Fibroblast of pulmonary artery (primary cell): ENCODE measurements around the gene RNF152.
"Not testable (repeated sequence)": the region's sequence is repeated elsewhere in the genome, so short reads cannot be mapped to it uniquely, and the experiment has no call there.

Source experiments
- DNase-seq: peaks from one replicate; pipeline ENCODE4 v3.0.0-alpha.2; 2010; ENCODE audit warnings: low read depth
- H3K4me3 ChIP-seq: replicated peaks from 2 replicates; pipeline ENCODE4 v1.5.1; 2011; ENCODE audit warnings: low read depth, mild to moderate bottlenecking, control low read depth, low read length, moderate library complexity
- TF ChIP-seq, protein P1 (sequence below): IDR thresholded peaks from 2 replicates; pipeline ENCODE4 v1.5.1; 2011; ENCODE audit warnings: mild to moderate bottlenecking, control low read depth, low read length, inconsistent platforms; ENCODE audit errors: missing control alignments

Gene RNF152

GRCh38 chr18:61784834-61785233, 108.0 kb downstream of the RNF152 start:
- TF ChIP-seq, protein P1, sequence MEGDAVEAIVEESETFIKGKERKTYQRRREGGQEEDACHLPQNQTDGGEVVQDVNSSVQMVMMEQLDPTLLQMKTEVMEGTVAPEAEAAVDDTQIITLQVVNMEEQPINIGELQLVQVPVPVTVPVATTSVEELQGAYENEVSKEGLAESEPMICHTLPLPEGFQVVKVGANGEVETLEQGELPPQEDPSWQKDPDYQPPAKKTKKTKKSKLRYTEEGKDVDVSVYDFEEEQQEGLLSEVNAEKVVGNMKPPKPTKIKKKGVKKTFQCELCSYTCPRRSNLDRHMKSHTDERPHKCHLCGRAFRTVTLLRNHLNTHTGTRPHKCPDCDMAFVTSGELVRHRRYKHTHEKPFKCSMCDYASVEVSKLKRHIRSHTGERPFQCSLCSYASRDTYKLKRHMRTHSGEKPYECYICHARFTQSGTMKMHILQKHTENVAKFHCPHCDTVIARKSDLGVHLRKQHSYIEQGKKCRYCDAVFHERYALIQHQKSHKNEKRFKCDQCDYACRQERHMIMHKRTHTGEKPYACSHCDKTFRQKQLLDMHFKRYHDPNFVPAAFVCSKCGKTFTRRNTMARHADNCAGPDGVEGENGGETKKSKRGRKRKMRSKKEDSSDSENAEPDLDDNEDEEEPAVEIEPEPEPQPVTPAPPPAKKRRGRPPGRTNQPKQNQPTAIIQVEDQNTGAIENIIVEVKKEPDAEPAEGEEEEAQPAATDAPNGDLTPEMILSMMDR, result no peak
- no peak overlapping the region for H3K4me3 ChIP-seq
- no peak for DNase-seq

- H3K4me3 ChIP-seq, result no peak overlapping the region
- no peak for DNase-seq
- TF ChIP-seq, protein P1, result no peak
These were observed 110.3 kb downstream of the RNF152 start for GRCh38 chr18:61782545-61782944.

DNA sequence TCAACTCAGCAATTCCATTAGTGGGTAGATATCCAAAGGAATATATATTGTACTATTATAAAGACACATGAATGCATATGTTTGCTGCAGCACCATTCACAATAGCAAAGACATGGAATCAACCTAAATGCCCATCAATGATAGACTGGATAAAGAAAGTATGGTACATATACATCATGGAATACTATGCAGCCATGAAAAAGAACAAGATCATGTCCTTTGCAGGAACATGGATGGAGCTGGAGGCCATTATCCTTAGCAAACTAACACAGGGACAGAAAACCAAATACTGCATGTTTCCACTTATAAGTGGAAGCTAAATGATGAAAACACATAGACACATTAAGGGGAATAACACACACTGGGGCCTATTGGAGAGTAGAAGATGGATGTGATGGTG, 116.6 kb downstream of the RNF152 start:
- H3K4me3 ChIP-seq, DNase-seq: not testable (repeated sequence)

- H3K4me3 ChIP-seq, result no peak overlapping the region
- DNase-seq, result no peak
- TF ChIP-seq, protein P1, result no peak
These were observed 118.0 kb downstream of the RNF152 start for GRCh38 chr18:61774846-61775245.

GRCh38 chr18:61772293-61772848, 120.4 kb downstream of the RNF152 start:
- H3K4me3 ChIP-seq, result no peak overlapping the region
- DNase-seq, result no peak
- TF ChIP-seq, protein P1, result no peak

DNA sequence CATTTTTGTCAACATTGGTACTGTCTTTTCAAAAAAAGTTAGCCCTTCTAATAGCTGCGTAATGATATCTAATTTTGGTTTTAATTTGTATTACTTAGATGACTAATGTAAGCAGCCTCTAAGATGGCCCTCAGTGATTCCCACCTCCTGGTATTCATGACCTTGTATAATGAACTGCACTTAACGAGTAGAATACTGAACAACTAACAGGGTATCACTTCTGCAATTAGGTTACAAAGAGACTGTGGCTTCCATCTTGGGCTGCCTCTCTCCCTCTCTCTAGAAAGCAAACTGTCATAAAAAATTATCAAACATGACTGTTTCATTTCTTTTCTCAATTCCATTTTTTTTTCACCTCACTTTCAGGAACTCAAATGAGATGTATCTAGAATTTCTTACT, 120.9 kb downstream of the RNF152 start:
- no peak overlapping the region for H3K4me3 ChIP-seq
- no peak for DNase-seq
- TF ChIP-seq, protein P1, result no peak

- DNase-seq, result no peak
- no peak overlapping the region for H3K4me3 ChIP-seq
- TF ChIP-seq, protein P1, result no peak
These were observed 122.5 kb downstream of the RNF152 start for GRCh38 chr18:61770279-61770678.
